ENCODE results near the gene WDR82. TPM values are rescaled to one million over a fixed set of nuclear protein-coding genes. Genes with fewer than 3 reads are reported as not detected.

WDR82 gene
- total and polyA plus RNA-seq, 2 of the 8 experiments (the other 6 are each of a cell fraction or from before 2014, with no cell fraction given), result 33.5 to 82.7 TPM

DNA sequence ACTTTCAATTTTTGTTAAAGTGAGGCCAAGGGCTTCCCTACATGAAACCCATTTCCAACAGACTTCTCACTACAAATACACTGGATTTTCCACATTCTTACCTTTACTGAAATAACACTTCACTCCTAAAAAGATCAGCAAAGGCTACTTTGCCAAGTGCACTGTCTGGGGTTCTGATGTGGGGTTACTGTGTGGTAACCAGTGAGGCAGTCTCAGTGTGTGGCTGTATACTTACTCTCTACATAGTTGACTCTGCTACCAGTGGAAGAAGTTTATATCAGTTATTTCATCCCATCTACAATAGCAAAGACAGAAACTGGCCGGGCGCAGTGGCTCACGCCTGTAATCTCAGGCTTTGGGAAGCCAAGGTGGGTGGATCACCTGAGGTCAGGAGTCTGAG is 5.6 kb downstream of the WDR82 start:
- WGBS, 2 experiments (ENCODE audit: extremely low coverage in 1 of 2, insufficient coverage in 1 of 2, insufficient read length in 1 of 2, insufficient replicate concordance in 2 of 2, low coverage in 1 of 2, low lambda C conversion rate in 2 of 2, missing lambda C conversion rate in 1 of 2), result 67% methylated on average over 3 of the region's 3 CpGs; no CpG with 5 or more reads in 1 of the 2 experiments
- Histone ChIP-seq H3K4me1 (replicated peaks in 1 of 4; ENCODE audit: control insufficient read depth in 3 of 4, insufficient read depth in 4 of 4, low read length in 3 of 4) (peaks cover 0 to 3% (median 0%) of the 10 kb centered on the region in 4 experiments; a peak in 3 of 7 replicates), H3K27ac (ENCODE audit: low read depth, low read length) (no peak overlapping the region), H4K5ac (ENCODE audit: insufficient read length, low read depth, low read length) (no peak overlapping the region), H3K9ac (replicated peaks in 1 of 4; ENCODE audit: extremely low read depth in 1 of 4, low read depth in 3 of 4, low read length in 3 of 4) (no peak overlapping the region), H3K14ac (ENCODE audit: insufficient read length) (no peak overlapping the region), H3K18ac (ENCODE audit: extremely low read depth, low read length) (no peak overlapping the region), H3K4me3 (ENCODE audit: extremely low read depth in 1 of 4, insufficient read depth in 2 of 4, low read depth in 3 of 4, low read length in 4 of 4) (no peak overlapping the region), H3K79me1 (ENCODE audit: low read depth, low read length) (peaks cover 8% of the 10 kb centered on the region), H3K27me3 (replicated peaks in 1 of 4; ENCODE audit: control insufficient read depth in 3 of 4, extremely low read depth in 1 of 4, insufficient read depth in 3 of 4, low read length in 3 of 4) (no peaks in the 10 kb centered on the region), H3K56ac (replicated peaks; ENCODE audit: insufficient read length, low read depth, low read length) (no peak overlapping the region), H4K8ac (ENCODE audit: extremely low read depth, insufficient read depth, low read length) (no peak overlapping the region), H2AK5ac (ENCODE audit: low read depth, low read length) (no peak overlapping the region), H3K9me3 (ENCODE audit: insufficient read depth in 2 of 2, low read depth in 1 of 2, low read length in 1 of 2) (no peaks in the 10 kb centered on the region), H2BK5ac (ENCODE audit: low read depth, low read length) (no peak overlapping the region), H3K23me2 (ENCODE audit: low read depth, low read length) (peaks cover 8% of the 10 kb centered on the region), H2BK20ac (ENCODE audit: low read length) (no peak overlapping the region), H3K4ac (replicated peaks; ENCODE audit: insufficient read length, low read depth, low read length) (no peak overlapping the region), H4K91ac (replicated peaks; ENCODE audit: insufficient read length, low read length) (no peak overlapping the region), H3K36me3 (ENCODE audit: control insufficient read depth in 2 of 4, insufficient read depth in 4 of 4, low read length in 3 of 4) (peaks cover 11 to 33% (median 19%) of the 10 kb centered on the region in 4 experiments; a peak in 7 of 8 replicates), H2BK15ac (ENCODE audit: low read length) (no peak overlapping the region), H3K23ac (ENCODE audit: insufficient read length) (no peak overlapping the region), H2BK12ac (ENCODE audit: low read depth, low read length) (no peak overlapping the region), H4K20me1 (replicated peaks in 1 of 2; ENCODE audit: control insufficient read depth in 1 of 2, insufficient read depth in 2 of 2, low read length in 2 of 2) (peaks cover 19 to 24% of the 10 kb centered on the region in 2 experiments), H2AFZ (ENCODE audit: low read length) (no peak overlapping the region), H2BK120ac (replicated peaks; ENCODE audit: low read depth, low read length) (no peak overlapping the region), H3K4me2 (ENCODE audit: insufficient read depth in 1 of 2, low read depth in 2 of 2, low read length in 2 of 2) (no peak overlapping the region), H3K79me2 (ENCODE audit: control insufficient read depth in 1 of 2, insufficient read depth in 2 of 2, low read length in 2 of 2) (peaks cover 51 to 94% of the 10 kb centered on the region in 2 experiments)
- CTCF ChIA-PET (ENCODE audit: partially characterized antibody), result interaction anchor here (1.0 to 2.3 kb wide), 4 partner anchors 42 to 71 kb away, joined by 3 to 9 read pairs (median 5); no protein-coding TSS in a partner anchor
- DNase-seq (ENCODE audit: low read depth in 1 of 2, low spot score in 2 of 2), result no peak
- no peak for FAIRE-seq
- POLR2A ChIA-PET (ENCODE audit: partially characterized antibody), result interaction anchor here (1.1 to 2.4 kb wide), 2 partner anchors 17 to 20 kb away, joined by 4 to 9 read pairs; no protein-coding TSS in a partner anchor
- TF ChIP-seq EP300 (IDR thresholded peaks at IDR 0.05; ENCODE audit: borderline replicate concordance in 1 of 2, low read depth in 2 of 2, low read length in 2 of 2) (no peak), SIX5 (IDR thresholded peaks at IDR 0.05; ENCODE audit: low read depth, low read length) (no peak), SIRT6 (IDR thresholded peaks at IDR 0.05; ENCODE audit: low read length) (no peak)
